Keratinocyte (primary cell): ENCODE data around the gene HSDL1. TPM values are rescaled to one million over a fixed set of nuclear protein-coding genes. Genes with fewer than 3 reads are reported as not detected.

Experiments
- DNase-seq: peaks from one replicate; pipeline ENCODE4 v3.0.0-alpha.2; 2011; ENCODE audit warnings: low read depth, missing footprints, low spot score
- FAIRE-seq: peaks from 2 replicates; lab custom pipeline; 2011; peaks lifted over from hg19 to GRCh38; lab: Jason Lieb, UNC
- H2AFZ ChIP-seq: 2 replicates; pipeline ENCODE4 v1.6.0; 2012; ENCODE audit warnings: low read length, control low read depth, inconsistent platforms; ENCODE audit not compliant: control insufficient read depth
- H3K27ac ChIP-seq: 2 replicates; pipeline ENCODE4 v1.5.1; 2011; ENCODE audit warnings: low read length; ENCODE audit not compliant: control insufficient read depth, insufficient read depth
- H3K27me3 ChIP-seq: 3 replicates; pipeline ENCODE4 v1.6.0; 2011; ENCODE audit warnings: low read length; ENCODE audit not compliant: control insufficient read depth, insufficient read depth; ENCODE audit errors: extremely low read depth
- H3K36me3 ChIP-seq, 2 experiments: 2 replicates in 1 of 2; 3 replicates in 1 of 2; pipeline ENCODE4 v1.5.1; 2011; ENCODE audit warnings: low read length in 2 of 2, mild to moderate bottlenecking in 1 of 2; ENCODE audit not compliant: control insufficient read depth in 2 of 2, insufficient read depth in 2 of 2; ENCODE audit errors: extremely low read depth in 1 of 2
- H3K4me1 ChIP-seq: 3 replicates; pipeline ENCODE4 v1.5.1; 2011; ENCODE audit warnings: low read length; ENCODE audit not compliant: control insufficient read depth, insufficient read depth; ENCODE audit errors: extremely low read depth
- H3K4me2 ChIP-seq: 3 replicates; pipeline ENCODE4 v1.6.0; 2011; ENCODE audit warnings: low read depth, low read length; ENCODE audit not compliant: control insufficient read depth, insufficient read depth; ENCODE audit errors: extremely low read depth
- H3K4me3 ChIP-seq, 3 experiments: fragments of 200-600 bp in 1 of 3; sonication (generic) in 1 of 3; 2 replicates in 2 of 3; 3 replicates in 1 of 3; pipeline ENCODE4 v1.5.1; 2011 to 2016; ENCODE audit warnings: low read length in 3 of 3, mild to moderate bottlenecking in 3 of 3, control low read depth in 2 of 3, inconsistent platforms in 1 of 3, low read depth in 1 of 3, mixed read lengths in 1 of 3, mixed run types in 1 of 3, moderate library complexity in 1 of 3; ENCODE audit not compliant: control insufficient read depth in 2 of 3, insufficient read depth in 2 of 3; ENCODE audit errors: extremely low read depth in 1 of 3
- H3K79me2 ChIP-seq: 2 replicates; pipeline ENCODE4 v1.6.0; 2012; ENCODE audit warnings: low read length; ENCODE audit not compliant: control insufficient read depth, insufficient read depth
- H3K9ac ChIP-seq: 3 replicates; pipeline ENCODE4 v1.6.0; 2011; ENCODE audit warnings: low read length; ENCODE audit not compliant: control insufficient read depth, insufficient read depth; ENCODE audit errors: extremely low read depth
- H3K9me1 ChIP-seq: 3 replicates; pipeline ENCODE4 v1.6.0; 2011; ENCODE audit warnings: low read length; ENCODE audit not compliant: control insufficient read depth, insufficient read depth; ENCODE audit errors: extremely low read depth
- H3K9me3 ChIP-seq: 2 replicates; pipeline ENCODE4 v1.5.1; 2012; ENCODE audit warnings: low read depth, low read length; ENCODE audit not compliant: control insufficient read depth
- H4K20me1 ChIP-seq: 3 replicates; pipeline ENCODE4 v1.6.0; 2011; ENCODE audit warnings: low read length; ENCODE audit not compliant: control insufficient read depth, insufficient read depth; ENCODE audit errors: extremely low read depth
- EZH2 ChIP-seq: IDR thresholded peaks from one replicate; pipeline ENCODE4 v1.6.1; 2012; ENCODE audit warnings: inconsistent platforms, mild to moderate bottlenecking, low read length, moderate library complexity
- dilution Hi-C: fragments of 300-500 bp; cut with MboI; formaldehyde crosslinking; loops from one replicate; pipeline ENCODE4 v1.7.0; 2020; ENCODE audit warnings: low sequenced_read_pairs; ENCODE audit not compliant: extremely low pct_ligation_motif_present
- polyA plus RNA-seq, 5 experiments: library from polyadenylated mRNA; depleted of rRNA in 3 of 5; stranded (reverse) in 3 of 5; stranded (forward) in 1 of 5; unstranded in 1 of 5; fragments of >200 nt; gene quantifications; 1 replicate in 1 of 5; 2 replicates in 3 of 5; 3 replicates in 1 of 5; pipeline versions ENCODE4 v1.2.1 to v1.2.3, GENCODE V29; 2011 to 2012; ENCODE audit warnings: missing spikeins in 2 of 5, low read depth in 1 of 5, low replicate concordance in 1 of 5
- TF ChIP-seq, protein P1 (sequence below), 3 experiments: IDR thresholded peaks in 1 of 3; conservative IDR thresholded peaks in 1 of 3; optimal IDR thresholded peaks in 1 of 3; 2 replicates in 2 of 3; 3 replicates in 1 of 3; pipeline versions ENCODE3 to v1.5.1; 2011; ENCODE audit warnings: low read length in 3 of 3, mild to moderate bottlenecking in 3 of 3, moderate library complexity in 2 of 3, control low read depth in 1 of 3, inconsistent platforms in 1 of 3; ENCODE audit not compliant: insufficient read depth in 2 of 3; ENCODE audit errors: extremely low read depth in 1 of 3

Gene HSDL1
- polyA plus RNA-seq, 1 donor (not counting 4 experiments of a cell fraction or from before 2014, with no cell fraction given), result 18.1 TPM

DNA sequence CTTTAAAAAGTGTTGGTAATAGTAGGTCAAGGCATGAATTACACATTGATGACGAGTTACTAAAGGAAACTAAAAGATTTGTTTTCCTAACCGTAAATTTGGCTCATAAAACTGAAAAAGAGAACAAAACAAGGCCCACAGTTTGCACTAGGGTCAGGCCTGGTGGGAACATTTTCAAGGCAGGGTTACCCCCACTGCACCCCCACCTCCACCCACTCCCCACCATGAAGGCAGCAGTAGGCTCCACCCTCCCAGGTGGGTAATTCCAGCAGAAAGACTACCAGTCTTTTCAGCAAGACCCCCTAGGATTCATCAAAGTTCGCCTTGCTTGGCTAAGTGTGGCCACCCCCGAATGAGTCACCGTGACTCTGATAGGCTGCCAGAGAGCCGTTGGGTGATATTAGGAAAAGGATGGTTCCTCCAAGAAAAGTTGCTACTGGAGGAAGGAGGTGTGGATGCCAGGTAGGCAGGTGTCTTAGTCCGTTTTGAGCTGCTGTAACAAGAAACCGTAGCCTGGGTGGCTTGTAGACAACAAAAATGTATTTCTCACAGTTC is 8.8 kb upstream of the HSDL1 start:
- Histone ChIP-seq H3K79me2 (no peaks in the 10 kb centered on the region), H3K4me1 (no peaks in the 10 kb centered on the region), H3K4me3 (no peak overlapping the region), H4K20me1 (no peaks in the 10 kb centered on the region), H3K9me3 (peaks cover 2% of the 10 kb centered on the region), H3K36me3 (no peaks in the 10 kb centered on the region), H3K27ac (no peak overlapping the region), H3K27me3 (no peaks in the 10 kb centered on the region), H3K9me1 (no peaks in the 10 kb centered on the region), H3K4me2 (no peak overlapping the region), H2AFZ (no peak overlapping the region), H3K9ac (no peak overlapping the region)
- no peak for FAIRE-seq
- TF ChIP-seq, protein P1, sequence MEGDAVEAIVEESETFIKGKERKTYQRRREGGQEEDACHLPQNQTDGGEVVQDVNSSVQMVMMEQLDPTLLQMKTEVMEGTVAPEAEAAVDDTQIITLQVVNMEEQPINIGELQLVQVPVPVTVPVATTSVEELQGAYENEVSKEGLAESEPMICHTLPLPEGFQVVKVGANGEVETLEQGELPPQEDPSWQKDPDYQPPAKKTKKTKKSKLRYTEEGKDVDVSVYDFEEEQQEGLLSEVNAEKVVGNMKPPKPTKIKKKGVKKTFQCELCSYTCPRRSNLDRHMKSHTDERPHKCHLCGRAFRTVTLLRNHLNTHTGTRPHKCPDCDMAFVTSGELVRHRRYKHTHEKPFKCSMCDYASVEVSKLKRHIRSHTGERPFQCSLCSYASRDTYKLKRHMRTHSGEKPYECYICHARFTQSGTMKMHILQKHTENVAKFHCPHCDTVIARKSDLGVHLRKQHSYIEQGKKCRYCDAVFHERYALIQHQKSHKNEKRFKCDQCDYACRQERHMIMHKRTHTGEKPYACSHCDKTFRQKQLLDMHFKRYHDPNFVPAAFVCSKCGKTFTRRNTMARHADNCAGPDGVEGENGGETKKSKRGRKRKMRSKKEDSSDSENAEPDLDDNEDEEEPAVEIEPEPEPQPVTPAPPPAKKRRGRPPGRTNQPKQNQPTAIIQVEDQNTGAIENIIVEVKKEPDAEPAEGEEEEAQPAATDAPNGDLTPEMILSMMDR (optimal IDR thresholded peaks at IDR 0.05 in 1 of 3, IDR thresholded peaks at IDR 0.05 in 1 of 3, conservative IDR thresholded peaks at IDR 0.05 in 1 of 3; ENCODE audit: extremely low read depth in 1 of 3, insufficient read depth in 2 of 3, low read length in 3 of 3), result no peak
- TF ChIP-seq EZH2, result no peak
- DNase-seq, result no peak
- dilution Hi-C loops, result no loop called here

DNA sequence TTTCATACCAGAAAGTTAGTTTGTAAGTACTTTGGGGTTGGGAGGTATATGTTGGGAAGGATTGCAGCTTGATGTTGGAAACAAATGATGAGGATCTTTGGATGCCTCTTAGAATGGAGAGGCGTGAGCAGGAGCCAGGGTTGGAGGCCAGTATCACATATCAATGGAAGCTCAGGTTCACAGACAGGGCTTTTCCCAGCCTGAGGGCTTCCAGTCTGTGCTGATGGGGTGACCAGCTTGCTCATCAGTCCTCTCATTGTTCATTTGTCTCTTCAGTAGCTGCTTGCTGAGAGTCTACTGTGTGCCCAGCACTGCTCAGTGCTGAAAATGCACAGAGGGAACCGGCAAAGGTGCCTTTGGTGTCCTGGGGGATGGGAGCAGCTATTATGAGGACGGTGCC is 5.9 kb upstream of the HSDL1 start:
- no peaks in the 10 kb centered on the region for H3K79me2 ChIP-seq
- H3K27ac ChIP-seq, result no peak overlapping the region
- H3K4me2 ChIP-seq, result no peak overlapping the region
- FAIRE-seq (no peak), DNase-seq (no peak)
- no peaks in the 10 kb centered on the region for H3K9me1 ChIP-seq
- H3K27me3 ChIP-seq, result no peaks in the 10 kb centered on the region
- dilution Hi-C loops, result no loop called here
- no peaks in the 10 kb centered on the region for H4K20me1 ChIP-seq
- no peak overlapping the region for H3K9ac ChIP-seq
- no peak overlapping the region for H3K4me3 ChIP-seq
- no peak for TF ChIP-seq EZH2
- TF ChIP-seq, protein P1 (optimal IDR thresholded peaks at IDR 0.05 in 1 of 3, IDR thresholded peaks at IDR 0.05 in 1 of 3, conservative IDR thresholded peaks at IDR 0.05 in 1 of 3; ENCODE audit: extremely low read depth in 1 of 3, insufficient read depth in 2 of 3, low read length in 3 of 3), result no peak
- H3K9me3 ChIP-seq, result no peaks in the 10 kb centered on the region
- H3K4me1 ChIP-seq, result no peaks in the 10 kb centered on the region
- no peaks in the 10 kb centered on the region for H3K36me3 ChIP-seq
- no peak overlapping the region for H2AFZ ChIP-seq
